ENCODE results near the gene ZNF568.

ZNF568 gene

DNA sequence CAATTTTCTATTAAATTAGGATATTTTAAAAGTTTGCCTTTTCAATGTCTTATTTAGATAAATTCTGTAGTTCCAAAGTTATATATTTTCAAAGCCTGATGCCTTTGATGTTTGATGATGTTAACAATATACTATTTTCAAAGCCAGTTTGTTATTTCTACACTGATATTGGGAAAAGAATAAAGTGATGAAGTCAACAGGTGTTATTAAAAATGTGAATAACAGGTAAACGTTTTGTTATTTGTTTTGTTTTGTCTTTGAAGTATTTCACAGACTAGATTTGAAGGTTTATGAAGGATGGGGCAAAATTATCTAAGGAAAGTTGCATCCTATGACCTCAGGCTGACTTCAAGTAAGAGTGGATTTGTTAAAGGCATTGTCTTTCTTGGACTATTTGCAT lies 129.0 kb downstream of the ZNF568 start:
- H4K20me1 ChIP-seq (ENCODE audit: insufficient read depth): no peaks in the 10 kb centered on the region
- H3K79me2 ChIP-seq (ENCODE audit: insufficient read depth, low read depth): no peaks in the 10 kb centered on the region
- H3K27ac ChIP-seq: no peak overlapping the region
- H3K4me2 ChIP-seq: no peak overlapping the region
- H3K4me3 ChIP-seq (IDR thresholded peaks at IDR 0.05; ENCODE audit: insufficient read depth, low read depth, low read length): no peak overlapping the region
- no peak overlapping the region for H3K9ac ChIP-seq
- no peaks in the 10 kb centered on the region for H3K4me1 ChIP-seq (ENCODE audit: low read depth, poor library complexity, severe bottlenecking)
- TF ChIP-seq, protein P1, sequence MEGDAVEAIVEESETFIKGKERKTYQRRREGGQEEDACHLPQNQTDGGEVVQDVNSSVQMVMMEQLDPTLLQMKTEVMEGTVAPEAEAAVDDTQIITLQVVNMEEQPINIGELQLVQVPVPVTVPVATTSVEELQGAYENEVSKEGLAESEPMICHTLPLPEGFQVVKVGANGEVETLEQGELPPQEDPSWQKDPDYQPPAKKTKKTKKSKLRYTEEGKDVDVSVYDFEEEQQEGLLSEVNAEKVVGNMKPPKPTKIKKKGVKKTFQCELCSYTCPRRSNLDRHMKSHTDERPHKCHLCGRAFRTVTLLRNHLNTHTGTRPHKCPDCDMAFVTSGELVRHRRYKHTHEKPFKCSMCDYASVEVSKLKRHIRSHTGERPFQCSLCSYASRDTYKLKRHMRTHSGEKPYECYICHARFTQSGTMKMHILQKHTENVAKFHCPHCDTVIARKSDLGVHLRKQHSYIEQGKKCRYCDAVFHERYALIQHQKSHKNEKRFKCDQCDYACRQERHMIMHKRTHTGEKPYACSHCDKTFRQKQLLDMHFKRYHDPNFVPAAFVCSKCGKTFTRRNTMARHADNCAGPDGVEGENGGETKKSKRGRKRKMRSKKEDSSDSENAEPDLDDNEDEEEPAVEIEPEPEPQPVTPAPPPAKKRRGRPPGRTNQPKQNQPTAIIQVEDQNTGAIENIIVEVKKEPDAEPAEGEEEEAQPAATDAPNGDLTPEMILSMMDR (conservative IDR thresholded peaks at IDR 0.05; ENCODE audit: low read depth, low read length): no peak
- H2AFZ ChIP-seq (ENCODE audit: low read depth): no peak overlapping the region
- no peaks in the 10 kb centered on the region for H3K27me3 ChIP-seq (ENCODE audit: insufficient read depth, low read depth)
- no peaks in the 10 kb centered on the region for H3K36me3 ChIP-seq (ENCODE audit: insufficient read depth)

Data from KMS-11 (cell line).